ENCODE results near the gene AP2A2. TPM values are rescaled to one million over a fixed set of nuclear protein-coding genes. Genes with fewer than 3 reads are reported as not detected.

Gene AP2A2
- total RNA-seq, 1 donor from 2014 or later: 17.7 TPM

DNA sequence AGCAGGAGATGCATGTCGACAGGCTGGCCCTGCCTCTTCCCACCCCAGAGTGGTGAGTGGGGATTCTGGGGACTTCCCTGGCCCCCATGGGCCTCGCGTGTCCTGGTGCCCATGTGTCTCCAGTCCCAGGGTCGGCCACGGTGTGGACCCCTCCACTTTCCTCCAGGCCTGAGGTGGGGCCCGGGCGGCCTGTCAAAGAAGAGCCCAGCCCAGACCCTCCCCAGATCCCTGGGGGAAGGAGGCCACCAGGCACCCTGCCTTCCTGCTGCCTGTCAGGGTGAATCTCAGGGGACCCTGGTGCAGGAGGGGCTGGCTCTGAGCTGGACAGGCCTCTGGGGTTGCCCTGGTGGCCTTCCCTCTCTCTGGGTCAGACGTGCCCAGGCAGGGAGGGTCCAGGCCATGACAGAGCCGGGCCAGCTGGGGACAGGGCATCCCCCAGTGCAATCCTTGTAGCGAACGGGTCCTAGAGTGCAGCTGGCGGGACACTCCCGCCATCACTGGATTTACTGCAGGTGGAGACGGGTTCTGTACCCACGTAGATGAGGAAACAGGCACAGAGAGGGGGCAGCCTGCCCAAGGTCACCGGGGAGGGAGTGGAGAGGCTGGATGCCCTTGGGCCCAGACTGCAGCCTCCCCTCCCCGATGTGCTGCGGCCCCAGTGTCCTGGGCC, 124.4 kb downstream of the AP2A2 start:
- Histone ChIP-seq H3K27me3 (ENCODE audit: control insufficient read depth in 3 of 3, insufficient read depth in 3 of 3, low read length in 3 of 3) (peaks cover 32 to 72% (median 53%) of the 10 kb centered on the region in 3 donors), H3K36me3 (ENCODE audit: control insufficient read depth in 3 of 3, insufficient read depth in 3 of 3, low read length in 3 of 3) (no peaks in the 10 kb centered on the region), H3K9ac (ENCODE audit: low read depth in 1 of 3, low read length in 3 of 3) (no peak overlapping the region), H3K27ac (ENCODE audit: low read depth, low read length) (no peak overlapping the region), H3K4me3 (ENCODE audit: low read length in 3 of 3) (no peak overlapping the region), H3K9me3 (ENCODE audit: control insufficient read depth in 3 of 3, low read length in 3 of 3) (no peaks in the 10 kb centered on the region), H3K4me1 (ENCODE audit: control insufficient read depth in 3 of 3, insufficient read depth in 3 of 3, low read length in 3 of 3) (peaks cover 0 to 7% (median 0%) of the 10 kb centered on the region in 3 donors)

- H3K9ac ChIP-seq (ENCODE audit: low read depth in 1 of 3, low read length in 3 of 3): no peak overlapping the region
- peaks cover 0 to 7% (median 0%) of the 10 kb centered on the region in 3 donors for H3K4me1 ChIP-seq (ENCODE audit: control insufficient read depth in 3 of 3, insufficient read depth in 3 of 3, low read length in 3 of 3)
- H3K36me3 ChIP-seq (ENCODE audit: control insufficient read depth in 3 of 3, insufficient read depth in 3 of 3, low read length in 3 of 3): no peaks in the 10 kb centered on the region
- H3K9me3 ChIP-seq (ENCODE audit: control insufficient read depth in 3 of 3, low read length in 3 of 3): no peaks in the 10 kb centered on the region
- H3K27ac ChIP-seq (ENCODE audit: low read depth, low read length): no peak overlapping the region
- peaks cover 33 to 79% (median 60%) of the 10 kb centered on the region in 3 donors for H3K27me3 ChIP-seq (ENCODE audit: control insufficient read depth in 3 of 3, insufficient read depth in 3 of 3, low read length in 3 of 3)
- no peak overlapping the region for H3K4me3 ChIP-seq (ENCODE audit: low read length in 3 of 3)
These were observed 125.1 kb downstream of the AP2A2 start for GRCh38 chr11:1050581-1051355.

GRCh38 chr11:1051356-1052132, 125.9 kb downstream of the AP2A2 start:
- H3K4me3 ChIP-seq (ENCODE audit: low read length in 3 of 3): no peak overlapping the region
- peaks cover 0 to 7% (median 0%) of the 10 kb centered on the region in 3 donors for H3K4me1 ChIP-seq (ENCODE audit: control insufficient read depth in 3 of 3, insufficient read depth in 3 of 3, low read length in 3 of 3)
- H3K9ac ChIP-seq (ENCODE audit: low read depth in 1 of 3, low read length in 3 of 3): no peak overlapping the region
- peaks cover 41 to 85% (median 67%) of the 10 kb centered on the region in 3 donors for H3K27me3 ChIP-seq (ENCODE audit: control insufficient read depth in 3 of 3, insufficient read depth in 3 of 3, low read length in 3 of 3)
- H3K27ac ChIP-seq (ENCODE audit: low read depth, low read length): no peak overlapping the region
- H3K36me3 ChIP-seq (ENCODE audit: control insufficient read depth in 3 of 3, insufficient read depth in 3 of 3, low read length in 3 of 3): no peaks in the 10 kb centered on the region
- H3K9me3 ChIP-seq (ENCODE audit: control insufficient read depth in 3 of 3, low read length in 3 of 3): no peaks in the 10 kb centered on the region

- Histone ChIP-seq H3K9ac (ENCODE audit: low read depth in 1 of 3, low read length in 3 of 3) (no peak overlapping the region), H3K27me3 (ENCODE audit: control insufficient read depth in 3 of 3, insufficient read depth in 3 of 3, low read length in 3 of 3) (peaks cover 41 to 79% (median 65%) of the 10 kb centered on the region in 3 donors), H3K4me1 (ENCODE audit: control insufficient read depth in 3 of 3, insufficient read depth in 3 of 3, low read length in 3 of 3) (peaks cover 0 to 7% (median 0%) of the 10 kb centered on the region in 3 donors), H3K36me3 (ENCODE audit: control insufficient read depth in 3 of 3, insufficient read depth in 3 of 3, low read length in 3 of 3) (no peaks in the 10 kb centered on the region), H3K9me3 (ENCODE audit: control insufficient read depth in 3 of 3, low read length in 3 of 3) (no peaks in the 10 kb centered on the region), H3K4me3 (ENCODE audit: low read length in 3 of 3) (no peak overlapping the region), H3K27ac (ENCODE audit: low read depth, low read length) (no peak overlapping the region)
These were observed 126.7 kb downstream of the AP2A2 start for GRCh38 chr11:1052133-1053011.

- Histone ChIP-seq H3K9ac (ENCODE audit: low read depth in 1 of 3, low read length in 3 of 3) (no peak overlapping the region), H3K4me3 (ENCODE audit: low read length in 3 of 3) (no peak overlapping the region), H3K27ac (ENCODE audit: low read depth, low read length) (no peak overlapping the region), H3K4me1 (ENCODE audit: control insufficient read depth in 3 of 3, insufficient read depth in 3 of 3, low read length in 3 of 3) (peaks cover 0 to 7% (median 0%) of the 10 kb centered on the region in 3 donors), H3K27me3 (ENCODE audit: control insufficient read depth in 3 of 3, insufficient read depth in 3 of 3, low read length in 3 of 3) (peaks cover 35 to 73% (median 66%) of the 10 kb centered on the region in 3 donors), H3K36me3 (ENCODE audit: control insufficient read depth in 3 of 3, insufficient read depth in 3 of 3, low read length in 3 of 3) (no peaks in the 10 kb centered on the region), H3K9me3 (ENCODE audit: control insufficient read depth in 3 of 3, low read length in 3 of 3) (no peaks in the 10 kb centered on the region)
These were observed 127.6 kb downstream of the AP2A2 start for GRCh38 chr11:1053121-1053901.

DNA sequence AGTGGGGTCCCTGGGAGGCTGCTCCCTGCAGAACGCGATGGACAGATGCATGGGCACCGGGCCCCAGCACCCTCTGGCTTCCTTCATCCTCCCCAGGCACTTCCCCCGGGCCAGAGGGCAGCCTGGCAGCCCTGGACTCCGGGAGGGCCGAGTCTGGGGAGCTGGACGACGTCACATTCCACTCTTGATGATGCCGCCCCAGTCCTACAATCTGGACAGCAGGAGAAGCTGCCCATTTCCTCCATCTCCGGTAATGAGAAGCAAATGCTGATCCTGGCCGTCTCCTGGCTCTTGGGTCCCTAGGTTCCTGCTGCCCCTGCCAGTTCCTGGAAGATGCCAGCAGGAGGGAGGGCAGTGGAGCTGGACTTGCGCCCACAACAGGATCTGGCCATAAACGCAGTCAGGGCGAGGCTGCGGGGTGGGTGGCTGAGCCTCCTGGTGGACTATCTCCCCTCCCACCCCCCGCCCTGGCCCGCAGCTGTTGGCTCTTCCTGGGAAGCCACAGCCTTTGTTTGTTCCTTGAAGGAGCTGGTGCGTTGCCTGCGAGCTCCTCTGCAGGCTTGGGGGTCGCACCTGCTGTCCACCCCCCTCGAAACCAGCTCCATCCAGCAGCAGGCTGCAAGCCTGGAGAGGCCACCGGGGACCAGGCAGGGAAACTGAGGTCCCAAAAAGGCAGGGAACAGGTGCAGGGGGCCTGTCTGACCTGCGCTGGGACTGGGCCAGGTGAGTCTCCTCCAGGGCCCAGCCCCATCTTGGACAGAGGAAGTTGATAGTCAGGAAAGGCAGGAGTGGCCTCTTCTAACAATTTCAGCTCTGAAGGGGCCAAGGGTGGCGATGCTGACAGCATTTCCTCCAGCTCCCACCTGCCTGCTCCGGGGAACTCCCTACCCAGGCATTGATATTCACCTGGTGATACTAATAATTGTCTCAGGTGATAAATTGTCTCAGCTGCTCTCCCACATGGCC, 128.8 kb downstream of the AP2A2 start:
- no peaks in the 10 kb centered on the region for H3K36me3 ChIP-seq (ENCODE audit: control insufficient read depth in 3 of 3, insufficient read depth in 3 of 3, low read length in 3 of 3)
- H3K4me3 ChIP-seq (ENCODE audit: low read length in 3 of 3): no peak overlapping the region
- no peak overlapping the region for H3K9ac ChIP-seq (ENCODE audit: low read depth in 1 of 3, low read length in 3 of 3)
- H3K27me3 ChIP-seq (ENCODE audit: control insufficient read depth in 3 of 3, insufficient read depth in 3 of 3, low read length in 3 of 3): peaks cover 32 to 67% (median 64%) of the 10 kb centered on the region in 3 donors
- no peaks in the 10 kb centered on the region for H3K9me3 ChIP-seq (ENCODE audit: control insufficient read depth in 3 of 3, low read length in 3 of 3)
- H3K27ac ChIP-seq (ENCODE audit: low read depth, low read length): no peak overlapping the region
- H3K4me1 ChIP-seq (ENCODE audit: control insufficient read depth in 3 of 3, insufficient read depth in 3 of 3, low read length in 3 of 3): peaks cover 0 to 7% (median 0%) of the 10 kb centered on the region in 3 donors

GRCh38 chr11:1055109-1055703, 129.5 kb downstream of the AP2A2 start:
- H3K27me3 ChIP-seq (ENCODE audit: control insufficient read depth in 3 of 3, insufficient read depth in 3 of 3, low read length in 3 of 3): peaks cover 33 to 67% (median 60%) of the 10 kb centered on the region in 3 donors

More at GRCh38 chr11:1055109-1055703, 129.5 kb downstream of the AP2A2 start:
- no peak overlapping the region for H3K27ac ChIP-seq (ENCODE audit: low read depth, low read length)
- H3K4me3 ChIP-seq (ENCODE audit: low read length in 3 of 3): no peak overlapping the region
- H3K36me3 ChIP-seq (ENCODE audit: control insufficient read depth in 3 of 3, insufficient read depth in 3 of 3, low read length in 3 of 3): no peaks in the 10 kb centered on the region
- H3K9me3 ChIP-seq (ENCODE audit: control insufficient read depth in 3 of 3, low read length in 3 of 3): no peaks in the 10 kb centered on the region
- H3K9ac ChIP-seq (ENCODE audit: low read depth in 1 of 3, low read length in 3 of 3): no peak overlapping the region
- H3K4me1 ChIP-seq (ENCODE audit: control insufficient read depth in 3 of 3, insufficient read depth in 3 of 3, low read length in 3 of 3): peaks cover 0 to 7% (median 0%) of the 10 kb centered on the region in 3 donors
